GM21526 (cell line): ENCODE data around the gene C11orf91.
"Not testable (repeated sequence)": the region's sequence is repeated elsewhere in the genome, so short reads cannot be mapped to it uniquely, and the experiment has no call there.

ENCODE experiments used
- ATAC-seq: cut with Tn5 transposase; IDR thresholded peaks from one replicate; pipeline ENCODE4 v1.9.1; 2021; ENCODE audit warnings: moderate library complexity; ENCODE audit not compliant: unreplicated experiment, low FRiP score

Gene C11orf91

GRCh38 chr11:33722590-33723234 is 22.1 kb upstream of the C11orf91 start:
- ATAC-seq, result no peak

- ATAC-seq, result no peak
Measured at GRCh38 chr11:33721984-33722383, 21.4 kb upstream of the C11orf91 start.

- no peak for ATAC-seq
Measured at GRCh38 chr11:33721426-33721825, 20.8 kb upstream of the C11orf91 start.

DNA sequence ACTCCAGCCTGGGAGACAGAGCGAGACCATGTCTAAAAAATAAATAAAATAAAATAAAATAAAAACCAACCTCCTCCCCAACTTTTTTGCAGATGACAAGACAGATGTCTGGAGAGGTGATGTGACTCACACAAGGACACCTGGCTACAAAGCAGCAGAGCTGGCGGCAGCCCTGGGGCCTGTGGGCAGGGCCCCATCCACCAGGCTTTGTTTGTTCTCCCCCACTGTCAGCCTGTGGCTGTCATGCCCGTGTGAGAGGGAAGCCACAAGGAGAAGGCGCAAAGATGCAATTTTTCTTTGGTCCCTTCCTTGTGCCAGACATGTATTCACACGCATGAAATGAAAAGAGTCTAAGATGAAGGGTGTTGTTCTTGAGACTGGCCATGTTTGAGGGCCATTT is 19.0 kb upstream of the C11orf91 start:
- no peak for ATAC-seq

GRCh38 chr11:33718440-33718839 is 17.8 kb upstream of the C11orf91 start:
- no peak for ATAC-seq

GRCh38 chr11:33716243-33716642 is 15.6 kb upstream of the C11orf91 start:
- ATAC-seq, result no peak

DNA sequence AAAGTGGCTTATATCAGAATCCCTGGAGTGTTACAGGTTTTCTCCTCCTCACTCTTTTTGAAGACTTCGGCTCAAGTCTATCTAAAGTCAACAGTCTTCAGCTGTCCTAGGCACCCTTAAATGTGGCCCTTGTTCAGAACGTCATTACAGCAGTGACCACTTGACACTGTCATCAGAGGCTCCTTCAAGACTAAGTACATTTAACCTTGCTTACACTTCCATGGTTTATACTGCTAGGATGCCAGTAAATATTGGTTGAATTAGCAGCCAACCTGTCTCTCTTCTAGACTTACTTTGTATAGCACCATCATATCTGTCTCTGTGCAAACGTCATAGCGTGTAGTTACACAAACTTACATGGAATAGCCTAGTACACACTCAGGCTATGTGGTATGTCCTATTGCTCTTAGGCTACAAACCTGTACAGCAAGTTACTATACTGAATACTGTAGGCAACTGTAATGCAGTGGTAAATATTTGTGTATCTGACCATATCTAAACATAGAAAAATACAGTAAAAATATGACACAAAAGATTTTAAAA is 13.3 kb upstream of the C11orf91 start:
- no peak for ATAC-seq

- ATAC-seq, result no peak
Measured at GRCh38 chr11:33713151-33713855, 12.7 kb upstream of the C11orf91 start.

DNA sequence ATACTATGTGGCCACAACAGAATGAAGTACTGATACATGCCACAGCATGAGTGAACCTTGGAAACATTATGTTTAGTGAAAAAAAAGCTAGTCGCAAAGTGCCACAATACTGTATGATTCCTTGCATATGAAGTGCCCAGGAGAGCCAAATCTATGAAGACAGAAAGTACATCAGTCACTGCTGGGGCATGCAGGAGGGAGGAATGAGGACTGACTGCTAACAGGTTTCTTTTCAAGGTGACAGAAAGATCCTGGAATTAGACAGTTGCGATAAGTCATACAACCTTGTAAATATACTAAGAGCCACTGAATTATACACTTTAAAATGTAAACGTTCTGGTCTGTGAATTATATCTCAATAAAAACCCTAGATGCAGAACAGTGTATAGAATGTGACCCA is 11.8 kb upstream of the C11orf91 start:
- ATAC-seq, result no peak

GRCh38 chr11:33709466-33709865 is 8.8 kb upstream of the C11orf91 start:
- ATAC-seq, result no peak

GRCh38 chr11:33708985-33709384 is 8.4 kb upstream of the C11orf91 start:
- no peak for ATAC-seq

DNA sequence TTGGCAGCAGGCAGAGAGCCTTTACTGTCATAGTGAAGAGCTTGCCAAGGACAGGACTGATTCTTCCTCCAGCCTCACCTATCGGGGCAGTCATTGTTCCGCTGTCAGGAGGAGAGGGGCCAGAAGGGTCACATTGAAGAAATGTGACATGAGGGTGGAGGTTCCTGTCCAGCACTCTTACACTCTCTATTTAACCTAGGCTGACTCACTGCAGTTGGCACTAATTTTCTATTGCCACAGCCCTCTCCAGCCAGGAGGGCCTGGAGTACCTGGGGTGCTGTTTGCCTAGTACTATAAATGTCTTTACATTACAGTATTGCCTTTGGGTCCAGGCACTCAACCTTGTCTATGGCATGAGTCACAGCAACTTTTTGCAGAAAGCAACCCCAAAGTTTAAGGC is 7.2 kb upstream of the C11orf91 start:
- ATAC-seq, result not testable (repeated sequence)

GRCh38 chr11:33706966-33707365 is 6.3 kb upstream of the C11orf91 start:
- no peak for ATAC-seq

- no peak for ATAC-seq
Measured at GRCh38 chr11:33706546-33706945, 5.9 kb upstream of the C11orf91 start.

DNA sequence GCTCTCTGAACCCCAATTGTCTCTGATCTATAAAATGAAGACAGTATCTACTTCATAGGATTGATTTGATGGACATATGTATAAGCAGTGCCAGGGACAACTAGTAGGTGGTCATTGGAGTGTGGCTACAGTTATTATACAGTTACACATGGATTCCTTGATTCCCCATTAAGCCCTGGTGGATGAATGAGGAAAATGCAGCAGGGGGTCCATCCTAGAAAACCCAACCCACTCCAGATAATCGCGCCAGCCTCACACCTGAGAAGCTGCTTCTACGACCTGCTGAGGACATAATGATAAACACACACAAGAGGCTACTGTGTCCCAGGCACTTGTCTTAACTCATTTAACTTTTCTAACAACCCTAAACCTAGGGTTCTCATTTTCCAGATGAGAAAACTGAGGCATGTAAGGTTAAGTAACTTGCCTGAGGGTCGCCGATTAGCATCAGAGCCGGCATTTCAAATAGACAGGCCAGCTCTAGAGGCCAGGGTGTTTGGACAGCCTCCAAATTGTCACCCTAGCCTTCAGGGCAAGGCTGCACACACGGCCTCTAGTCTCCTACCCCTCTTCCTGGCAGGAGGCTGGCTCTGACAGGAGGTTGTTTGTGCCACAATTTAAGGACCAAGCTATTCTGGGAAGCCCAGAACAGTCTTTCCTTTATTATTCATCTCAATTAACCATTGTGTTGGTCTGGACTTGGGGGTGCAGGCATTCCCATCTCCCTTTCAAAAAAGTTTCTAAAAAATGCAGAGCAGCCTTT is 3.8 kb upstream of the C11orf91 start:
- ATAC-seq, result no peak

- ATAC-seq, result no peak
Measured at GRCh38 chr11:33703788-33704187, 3.2 kb upstream of the C11orf91 start.

DNA sequence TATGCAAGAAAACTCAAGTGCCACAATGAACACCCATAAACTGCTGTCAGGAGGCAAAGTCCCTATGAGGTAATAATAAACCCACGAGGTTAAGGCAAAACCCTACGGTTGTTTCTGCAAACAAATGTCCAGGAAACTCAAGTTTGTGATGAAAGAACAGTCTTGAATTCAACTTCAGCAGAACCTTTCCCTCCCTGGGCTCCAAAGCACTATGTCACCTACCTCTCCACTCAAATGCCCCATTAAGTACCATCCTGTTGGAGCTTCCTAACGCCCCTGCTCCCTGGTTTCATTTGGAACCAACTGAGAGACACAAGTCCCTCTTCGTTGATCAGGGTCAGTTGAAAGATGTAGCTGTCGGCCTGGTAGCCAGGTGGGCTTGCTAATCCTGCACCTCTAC is 2.6 kb upstream of the C11orf91 start:
- ATAC-seq, result no peak

- ATAC-seq, result no peak
Measured at GRCh38 chr11:33701302-33702230, 940 bp upstream of the C11orf91 start.

DNA sequence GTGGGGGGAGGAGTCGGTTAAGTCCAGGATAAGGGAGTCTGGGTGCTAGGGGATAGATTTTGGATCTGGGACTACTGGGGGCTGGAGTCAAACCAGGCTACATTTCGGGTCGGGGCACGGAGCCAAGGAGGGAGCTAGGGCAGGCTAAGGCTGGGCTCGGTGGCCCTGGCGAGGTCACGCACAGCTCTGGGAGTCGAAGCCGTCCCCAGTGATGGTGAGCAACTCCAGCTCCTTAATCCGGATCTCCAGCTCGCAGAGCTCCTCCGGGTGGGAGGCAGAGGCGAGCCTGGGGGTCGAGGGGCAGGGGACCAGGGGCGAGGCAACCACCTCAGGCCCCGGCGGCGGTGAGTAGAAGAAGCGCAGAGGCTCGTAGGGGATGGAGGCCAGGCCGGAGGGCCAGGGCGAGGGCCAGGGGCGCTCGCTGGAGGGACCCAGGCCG is 544 bp downstream of the C11orf91 start:
- no peak for ATAC-seq

- no peak for ATAC-seq
Measured at GRCh38 chr11:33699515-33700062, 1.0 kb downstream of the C11orf91 start.
